GM18519 (cell line): ENCODE data around the gene TBX18.

Source experiments
- ATAC-seq: cut with Tn5 transposase; IDR thresholded peaks from one replicate; pipeline ENCODE4 v1.9.1; 2021; ENCODE audit warnings: mild to moderate bottlenecking, moderate library complexity; ENCODE audit not compliant: unreplicated experiment, low FRiP score

The TBX18 gene

GRCh38 chr6:84753173-84753572 is 11.2 kb downstream of the TBX18 start:
- ATAC-seq, result no peak

- ATAC-seq, result no peak
Observed at GRCh38 chr6:84752118-84752850, 12.1 kb downstream of the TBX18 start.

DNA sequence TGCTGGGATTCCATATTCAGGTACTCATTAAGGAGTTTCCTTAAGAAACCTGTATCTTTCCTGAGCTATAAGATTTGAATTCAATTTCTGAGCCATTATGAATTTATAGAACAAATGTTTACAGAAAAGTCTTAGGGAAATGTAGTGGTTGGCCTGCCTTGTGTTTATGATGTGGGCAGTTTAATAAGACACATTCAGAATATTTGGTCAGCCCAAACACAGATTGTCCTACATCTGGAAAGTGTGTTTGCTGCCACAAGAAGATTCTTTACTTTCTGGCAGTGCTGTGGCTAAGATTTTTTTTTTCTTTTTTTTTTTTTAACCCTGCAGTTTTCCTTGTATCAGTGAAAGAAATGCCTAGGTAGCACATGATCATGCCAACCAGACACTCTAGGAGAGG is 15.2 kb downstream of the TBX18 start:
- ATAC-seq, result no peak

- no peak for ATAC-seq
Observed at GRCh38 chr6:84748376-84748775, 16.0 kb downstream of the TBX18 start.

DNA sequence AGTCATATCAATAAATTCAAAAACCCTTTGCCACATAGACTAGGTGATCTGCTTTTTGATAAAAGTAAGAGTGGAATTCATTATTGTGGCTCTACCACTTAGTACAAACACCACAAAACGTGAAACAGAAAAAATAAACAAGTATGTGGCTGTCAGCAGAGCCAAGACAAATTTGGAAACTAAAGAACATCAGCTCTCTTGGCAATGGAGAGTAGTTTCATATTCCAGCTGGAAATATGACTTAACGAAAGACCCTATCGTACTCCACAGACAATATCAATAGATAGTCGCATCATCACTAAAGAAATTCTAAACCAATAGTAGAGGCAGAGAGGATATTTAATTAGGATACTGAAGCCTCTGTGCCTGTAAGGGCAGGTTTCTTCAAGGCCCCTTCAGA is 20.8 kb downstream of the TBX18 start:
- no peak for ATAC-seq

DNA sequence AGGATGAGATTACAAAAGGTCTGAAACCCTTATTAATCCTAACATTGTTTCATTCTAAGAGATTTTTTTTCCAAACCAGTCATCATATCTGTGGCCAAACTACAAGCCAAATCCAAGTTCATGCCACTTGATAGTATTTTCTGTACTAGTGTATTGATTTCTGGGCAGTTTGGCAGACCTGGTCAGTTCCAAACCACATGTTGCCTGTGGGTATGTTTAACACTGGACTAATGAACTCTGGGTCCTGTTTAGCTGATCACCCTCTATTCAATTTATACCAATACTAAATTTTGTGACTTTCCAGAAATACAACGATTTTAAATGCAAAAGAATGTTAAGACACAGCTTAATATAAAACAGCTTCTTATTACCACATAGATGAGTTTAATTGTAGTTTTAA is 24.0 kb downstream of the TBX18 start:
- ATAC-seq, result no peak

DNA sequence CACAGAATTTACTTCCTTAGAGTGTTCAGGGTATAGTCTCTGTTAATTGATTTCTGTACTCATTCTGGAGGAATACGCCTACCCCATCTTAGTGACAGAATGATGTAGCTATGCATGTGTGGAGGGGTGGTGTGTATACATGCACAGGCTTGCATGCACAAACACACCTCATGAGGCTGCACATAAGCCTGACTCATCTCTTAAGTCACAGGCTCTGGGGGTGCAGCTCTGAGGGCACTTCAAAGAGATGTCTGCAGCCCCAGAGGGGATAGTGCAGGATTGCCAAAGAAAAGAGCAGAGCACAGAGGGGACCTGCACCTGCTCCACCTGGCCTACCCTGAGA is 24.6 kb downstream of the TBX18 start:
- ATAC-seq, result no peak

DNA sequence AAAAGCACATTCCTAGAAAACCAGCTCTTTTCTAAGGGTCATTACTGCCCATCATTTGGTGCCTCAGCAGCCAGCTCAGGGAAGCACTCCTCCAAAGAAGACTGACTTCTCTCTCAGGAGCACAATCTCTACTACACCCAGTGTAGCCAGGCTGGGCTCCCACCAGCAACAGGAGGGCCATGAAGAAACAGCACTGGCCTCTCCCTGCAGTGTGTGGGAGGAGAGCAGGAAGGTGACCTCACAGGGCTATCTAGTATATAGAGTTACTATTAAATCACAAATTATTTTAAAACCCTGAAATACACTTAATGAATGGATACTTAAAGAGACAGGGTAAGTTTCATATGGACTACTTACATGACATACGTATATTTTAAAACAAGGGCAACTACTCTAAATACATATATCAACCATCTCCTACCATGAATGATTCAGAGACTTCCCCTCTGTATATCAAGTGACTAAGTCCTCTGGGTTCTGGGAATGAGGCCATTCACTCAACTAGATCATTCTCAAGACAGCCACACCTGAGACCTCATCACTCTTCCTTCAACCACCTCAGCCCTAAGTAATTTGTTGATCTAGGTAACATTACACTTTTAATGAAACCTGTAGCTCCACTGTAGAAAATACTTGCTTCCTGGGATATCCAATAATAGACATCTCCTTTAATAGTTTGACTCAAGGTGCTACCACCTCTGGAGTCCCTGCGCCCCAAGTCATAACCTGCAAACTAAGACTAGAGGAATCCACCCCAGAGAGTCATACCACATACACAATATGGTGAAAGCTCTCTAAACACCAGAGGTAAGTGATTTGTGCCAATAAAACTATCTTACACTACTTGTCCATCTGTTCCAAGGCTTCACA is 25.2 kb downstream of the TBX18 start:
- ATAC-seq, result no peak

GRCh38 chr6:84733889-84734288 is 30.5 kb downstream of the TBX18 start:
- no peak for ATAC-seq

DNA sequence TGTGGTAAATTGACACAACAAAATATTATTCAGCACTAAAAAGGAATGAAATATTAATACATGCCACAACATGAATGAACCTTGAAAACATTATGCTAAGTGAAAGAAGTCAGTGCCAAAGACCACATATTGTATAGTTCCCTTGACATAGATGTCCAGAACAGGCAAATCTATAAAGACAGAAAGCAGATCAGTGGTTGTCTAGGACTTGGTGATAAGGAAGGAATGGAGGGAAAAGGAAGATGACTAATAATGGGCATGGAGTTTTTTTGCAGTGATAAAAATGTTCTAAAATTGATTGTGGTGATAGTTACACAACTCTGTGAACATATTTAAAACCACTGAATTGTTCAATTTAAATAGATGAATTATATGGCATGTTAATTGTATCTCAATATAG is 32.5 kb downstream of the TBX18 start:
- ATAC-seq, result no peak

- no peak for ATAC-seq
Observed at GRCh38 chr6:84731401-84731800, 33.0 kb downstream of the TBX18 start.

DNA sequence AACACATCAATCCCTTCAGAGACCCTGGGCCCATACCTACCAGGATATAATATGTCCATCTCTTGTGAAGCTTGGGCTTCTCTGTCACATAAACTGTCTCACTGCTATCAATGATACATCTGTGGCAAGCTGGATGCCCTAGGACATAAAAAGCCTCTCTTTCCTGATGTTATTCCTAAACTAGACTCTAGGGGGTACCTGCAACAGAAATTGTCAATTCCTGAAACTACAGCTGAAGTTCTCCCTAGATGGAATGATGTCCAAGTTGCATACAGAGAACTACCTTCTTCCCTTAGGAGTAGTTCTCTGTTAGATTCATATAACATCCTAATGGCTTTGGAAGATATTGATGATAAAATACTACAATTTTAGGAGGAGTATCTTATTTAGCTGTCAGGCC is 35.8 kb downstream of the TBX18 start:
- ATAC-seq, result peak; percentile 66

- no peak for ATAC-seq
Observed at GRCh38 chr6:84719152-84719551, 45.2 kb downstream of the TBX18 start.

GRCh38 chr6:84718038-84718955 is 46.1 kb downstream of the TBX18 start:
- ATAC-seq, result no peak

- ATAC-seq, result no peak
Observed at GRCh38 chr6:84709121-84709520, 55.3 kb downstream of the TBX18 start.

DNA sequence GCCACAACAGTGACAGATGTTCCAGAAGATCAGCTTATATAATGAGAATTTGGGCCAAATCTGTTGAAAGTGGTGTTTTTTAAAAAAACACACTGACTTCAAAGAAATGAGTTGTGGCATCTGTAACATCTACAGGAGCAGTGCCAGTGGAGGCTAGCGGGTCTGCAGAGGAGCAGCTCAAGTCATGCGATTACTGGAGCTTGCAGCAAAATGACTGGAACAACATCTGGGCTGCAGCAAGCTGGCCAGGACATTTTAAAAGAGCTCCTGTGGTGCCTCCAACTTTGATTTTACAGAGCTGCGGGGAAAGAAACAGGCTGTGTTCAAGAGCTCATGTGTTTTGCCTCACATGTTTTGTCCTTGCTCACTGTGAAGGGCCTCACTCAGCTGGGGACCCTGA is 57.2 kb downstream of the TBX18 start:
- ATAC-seq, result no peak

DNA sequence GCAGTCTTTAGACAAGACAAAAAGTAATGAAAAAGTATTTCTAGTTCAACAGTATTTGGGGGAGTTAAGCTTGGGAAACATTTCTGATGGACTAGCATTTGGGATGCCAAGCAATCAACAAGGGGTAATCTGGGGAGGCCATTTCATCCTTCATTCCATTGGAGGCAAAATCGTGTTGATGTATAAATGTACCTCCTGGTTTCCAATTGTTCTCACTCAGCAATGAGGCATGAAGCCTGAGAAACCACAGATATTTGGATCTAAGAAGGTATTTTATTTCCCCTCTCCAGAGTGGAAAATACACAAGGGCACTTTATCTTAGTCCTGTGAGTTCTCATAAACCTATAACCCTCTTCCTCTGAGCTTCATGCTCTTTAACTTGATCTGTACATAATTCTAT is 68.2 kb downstream of the TBX18 start:
- no peak for ATAC-seq

GRCh38 chr6:84691978-84692623 is 72.3 kb downstream of the TBX18 start:
- ATAC-seq, result no peak

GRCh38 chr6:84688141-84688873 is 76.1 kb downstream of the TBX18 start:
- no peak for ATAC-seq

- ATAC-seq, result no peak
Observed at GRCh38 chr6:84687431-84687830, 77.0 kb downstream of the TBX18 start.
